GM12874 (cell line): ENCODE results near the gene NTRK3.

ENCODE experiments used
- TF ChIP-seq, protein P1 (sequence below): IDR thresholded peaks from 2 replicates; pipeline ENCODE4 v1.5.1; 2011; ENCODE audit warnings: low read depth, mild to moderate bottlenecking, control low read depth, low read length, moderate library complexity; ENCODE audit not compliant: insufficient read depth

NTRK3 gene

DNA sequence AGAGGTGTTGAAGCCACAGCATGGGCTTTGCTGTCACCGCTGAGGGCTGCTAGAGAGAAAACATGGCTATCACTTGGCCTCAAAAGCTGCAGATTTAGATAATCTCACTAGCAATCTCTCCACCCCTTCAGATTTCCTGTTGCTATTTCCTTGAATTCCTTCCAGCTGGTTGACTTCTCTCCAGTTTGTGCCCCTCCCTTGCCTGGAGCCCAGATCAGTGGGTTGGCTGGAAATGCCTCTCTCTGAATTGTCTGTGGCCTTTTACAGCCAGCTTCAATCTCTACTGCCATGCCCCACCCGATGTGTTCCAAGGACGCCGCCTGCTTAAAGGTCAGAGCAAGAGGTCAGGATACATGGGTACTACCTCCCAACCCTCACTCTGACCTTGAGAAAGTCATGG is 294.1 kb downstream of the NTRK3 start:
- TF ChIP-seq, protein P1, sequence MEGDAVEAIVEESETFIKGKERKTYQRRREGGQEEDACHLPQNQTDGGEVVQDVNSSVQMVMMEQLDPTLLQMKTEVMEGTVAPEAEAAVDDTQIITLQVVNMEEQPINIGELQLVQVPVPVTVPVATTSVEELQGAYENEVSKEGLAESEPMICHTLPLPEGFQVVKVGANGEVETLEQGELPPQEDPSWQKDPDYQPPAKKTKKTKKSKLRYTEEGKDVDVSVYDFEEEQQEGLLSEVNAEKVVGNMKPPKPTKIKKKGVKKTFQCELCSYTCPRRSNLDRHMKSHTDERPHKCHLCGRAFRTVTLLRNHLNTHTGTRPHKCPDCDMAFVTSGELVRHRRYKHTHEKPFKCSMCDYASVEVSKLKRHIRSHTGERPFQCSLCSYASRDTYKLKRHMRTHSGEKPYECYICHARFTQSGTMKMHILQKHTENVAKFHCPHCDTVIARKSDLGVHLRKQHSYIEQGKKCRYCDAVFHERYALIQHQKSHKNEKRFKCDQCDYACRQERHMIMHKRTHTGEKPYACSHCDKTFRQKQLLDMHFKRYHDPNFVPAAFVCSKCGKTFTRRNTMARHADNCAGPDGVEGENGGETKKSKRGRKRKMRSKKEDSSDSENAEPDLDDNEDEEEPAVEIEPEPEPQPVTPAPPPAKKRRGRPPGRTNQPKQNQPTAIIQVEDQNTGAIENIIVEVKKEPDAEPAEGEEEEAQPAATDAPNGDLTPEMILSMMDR: no peak

DNA sequence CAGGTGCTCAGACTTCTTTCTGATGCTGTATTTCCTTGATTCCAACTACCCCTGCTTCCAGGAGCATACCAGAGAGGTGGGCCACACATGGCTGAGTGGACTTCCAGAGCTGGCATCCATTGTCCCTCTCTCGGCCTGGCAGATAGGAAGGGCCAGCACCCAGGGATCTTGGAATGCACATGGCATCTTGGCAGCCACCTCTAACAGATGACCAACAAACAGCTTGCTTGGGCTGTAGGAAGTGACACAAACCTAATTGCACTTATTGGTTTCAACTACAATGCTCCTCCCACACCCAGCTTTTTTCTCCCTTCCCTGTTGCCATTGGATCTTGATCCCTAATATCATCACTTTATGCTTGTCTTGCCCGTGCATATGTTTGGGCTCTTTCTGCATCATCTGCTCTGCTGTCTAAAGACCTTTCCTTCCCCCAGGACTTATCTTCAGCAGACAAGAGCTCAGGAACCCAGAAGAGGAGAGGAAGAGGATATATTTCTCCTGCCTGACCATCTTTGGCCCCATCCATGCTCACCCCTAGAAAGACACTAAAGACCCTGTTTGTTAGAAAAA is 294.6 kb downstream of the NTRK3 start:
- TF ChIP-seq, protein P1: no peak

DNA sequence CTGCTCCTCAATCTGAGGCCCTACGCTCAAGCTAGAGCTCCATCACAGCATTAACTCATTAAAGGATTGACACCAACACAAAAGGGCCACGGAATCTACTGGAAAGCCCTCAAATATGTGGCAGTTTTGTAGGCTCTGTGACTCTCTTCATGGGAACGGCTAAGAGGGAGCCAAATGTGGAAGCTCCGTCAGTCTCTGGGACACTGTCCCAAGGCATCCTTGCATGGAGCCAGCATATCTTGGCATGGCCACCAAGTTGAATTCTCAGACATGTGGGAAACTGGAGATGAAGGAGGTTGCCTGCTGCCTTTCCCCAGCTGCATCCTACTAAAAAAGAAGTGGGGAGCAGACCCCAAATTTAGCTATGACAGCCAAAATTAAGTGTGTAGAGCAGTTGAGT is 296.9 kb downstream of the NTRK3 start:
- TF ChIP-seq, protein P1: no peak

DNA sequence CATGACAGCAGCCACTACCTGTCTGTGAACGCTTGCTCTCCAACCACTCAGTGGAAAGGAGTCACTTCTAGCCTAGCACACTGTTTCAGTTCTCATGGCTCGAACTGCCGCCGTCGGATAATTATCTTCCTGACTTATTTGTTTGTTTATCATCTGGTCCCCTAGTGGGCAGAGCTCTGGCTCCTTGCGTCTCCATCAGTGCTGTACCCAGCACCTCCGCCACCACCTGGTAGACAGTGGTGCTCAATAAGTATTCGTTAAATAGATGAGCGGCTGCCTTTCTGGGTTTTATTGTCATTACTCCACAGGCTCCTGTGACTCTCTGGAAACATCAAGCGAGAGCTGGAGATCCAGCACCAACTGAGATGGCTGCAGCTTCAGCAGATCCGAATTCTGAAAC is 297.5 kb downstream of the NTRK3 start:
- TF ChIP-seq, protein P1: no peak

DNA sequence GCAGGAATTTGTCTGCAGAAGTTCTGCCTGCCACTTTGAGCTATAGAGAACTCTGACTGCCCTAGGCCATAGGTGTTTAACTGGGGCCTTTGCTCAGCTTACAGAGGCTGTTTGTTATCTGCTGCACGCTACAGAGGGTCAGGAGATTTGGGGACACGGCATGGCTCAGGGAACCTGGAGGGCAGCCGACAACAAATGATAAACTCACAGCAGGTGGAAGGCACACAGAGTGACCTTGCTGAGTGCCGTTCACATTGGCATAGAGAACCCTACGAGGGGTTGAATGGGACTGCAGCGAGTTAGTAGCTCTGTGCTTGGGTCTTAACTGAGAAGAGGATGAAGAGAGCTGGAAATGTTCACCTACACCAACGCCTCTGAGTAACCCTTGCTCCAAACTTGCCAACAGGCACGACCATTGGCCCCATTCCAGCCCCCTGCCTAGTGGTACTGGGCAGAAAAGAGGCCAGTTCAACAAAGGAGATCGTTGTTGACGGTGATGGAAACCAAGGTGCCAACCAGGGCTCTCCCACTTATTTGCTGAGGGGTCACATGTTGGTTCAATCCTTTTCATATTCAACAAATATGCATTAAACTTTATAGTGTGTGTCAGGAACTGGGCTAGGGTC is 301.1 kb downstream of the NTRK3 start:
- TF ChIP-seq, protein P1: no peak

DNA sequence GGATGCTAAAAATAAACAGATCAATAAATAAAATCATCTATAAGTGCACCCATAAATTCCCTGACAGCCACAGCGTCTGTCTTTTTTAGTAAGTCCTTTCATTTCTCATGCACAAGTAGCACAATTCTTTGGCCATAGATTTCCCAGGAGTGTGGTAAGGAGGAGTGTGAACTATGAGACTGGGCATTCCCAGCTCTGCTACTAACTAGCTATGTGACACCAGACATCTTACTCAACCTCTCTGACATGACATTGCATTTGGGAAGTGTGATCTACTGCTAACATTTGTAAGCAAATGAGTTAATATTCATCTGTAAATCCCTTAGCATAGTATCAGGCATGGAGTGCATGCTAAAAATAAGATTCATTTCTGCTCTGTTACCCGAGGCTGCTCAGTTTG is 301.7 kb downstream of the NTRK3 start:
- TF ChIP-seq, protein P1: no peak

DNA sequence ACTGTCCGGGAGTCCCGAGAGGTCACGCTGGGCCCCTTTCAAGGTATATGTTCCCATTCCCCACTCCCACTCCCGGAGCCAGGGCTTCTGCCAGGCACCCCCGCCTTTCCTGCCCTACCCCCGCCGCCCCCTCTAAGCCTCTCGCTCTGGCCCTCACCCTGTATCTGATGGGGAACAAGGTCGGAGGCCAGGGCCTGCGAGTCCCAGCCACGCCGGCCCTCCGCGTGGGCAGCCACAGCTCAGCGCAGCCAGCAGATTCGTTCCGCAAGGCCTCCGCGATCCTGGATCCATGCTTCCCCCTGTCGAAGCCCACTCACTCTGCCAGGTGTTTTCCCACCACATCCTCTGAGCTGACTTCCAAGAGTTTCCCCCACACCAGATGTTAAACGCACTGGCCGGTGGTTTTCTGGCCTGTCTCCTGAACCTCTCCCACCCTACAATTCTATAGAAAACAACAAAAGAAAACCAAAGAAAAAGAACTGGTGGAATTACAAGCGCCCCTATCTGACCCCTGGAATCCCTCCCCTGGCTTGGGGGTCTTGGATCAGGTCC is 303.7 kb downstream of the NTRK3 start:
- TF ChIP-seq, protein P1: no peak
